Right hindlimb (tissue), 1 donor: ENCODE measurements around the gene CACNG5.

Experiments used
- DNase-seq: peaks from one replicate; pipeline ENCODE4 v3.0.0-alpha.2; 2018

Gene CACNG5

GRCh38 chr17:66834919-66835454, at the start of gene CACNG5:
TSS of gene CACNG5 (plus strand) at chr17:66835117. CDS start at chr17:66877333, 42,216 bp downstream.
- DNase-seq: no peak

GRCh38 chr17:66786107-66786506, 48.8 kb upstream of the CACNG5 start:
- no peak for DNase-seq

- no peak for DNase-seq
Measured at GRCh38 chr17:66787914-66788313, 47.0 kb upstream of the CACNG5 start.

- no peak for DNase-seq
Measured at GRCh38 chr17:66789093-66789492, 45.8 kb upstream of the CACNG5 start.

GRCh38 chr17:66789961-66790437, 44.9 kb upstream of the CACNG5 start:
- DNase-seq: no peak

GRCh38 chr17:66790501-66791061, 44.3 kb upstream of the CACNG5 start:
- no peak for DNase-seq

GRCh38 chr17:66791347-66791746, 43.6 kb upstream of the CACNG5 start:
- DNase-seq: no peak

- DNase-seq: no peak
Measured at GRCh38 chr17:66793814-66794213, 41.1 kb upstream of the CACNG5 start.

- DNase-seq: no peak
Measured at GRCh38 chr17:66795486-66795885, 39.4 kb upstream of the CACNG5 start.

- no peak for DNase-seq
Measured at GRCh38 chr17:66799849-66800537, 34.9 kb upstream of the CACNG5 start.

GRCh38 chr17:66803474-66803951, 31.4 kb upstream of the CACNG5 start:
- DNase-seq: no peak

GRCh38 chr17:66805567-66805966, 29.4 kb upstream of the CACNG5 start:
- DNase-seq: no peak

GRCh38 chr17:66807182-66807581, 27.7 kb upstream of the CACNG5 start:
- no peak for DNase-seq

- no peak for DNase-seq
Measured at GRCh38 chr17:66809408-66809807, 25.5 kb upstream of the CACNG5 start.

- no peak for DNase-seq
Measured at GRCh38 chr17:66810951-66811682, 23.8 kb upstream of the CACNG5 start.

- no peak for DNase-seq
Measured at GRCh38 chr17:66811683-66812054, 23.2 kb upstream of the CACNG5 start.

- DNase-seq: no peak
Measured at GRCh38 chr17:66812571-66812970, 22.3 kb upstream of the CACNG5 start.

GRCh38 chr17:66813296-66813695, 21.6 kb upstream of the CACNG5 start:
- no peak for DNase-seq

GRCh38 chr17:66814026-66814425, 20.9 kb upstream of the CACNG5 start:
- DNase-seq: no peak

- DNase-seq: no peak
Measured at GRCh38 chr17:66814570-66814969, 20.3 kb upstream of the CACNG5 start.

- DNase-seq: no peak
Measured at GRCh38 chr17:66817750-66818149, 17.2 kb upstream of the CACNG5 start.

- no peak for DNase-seq
Measured at GRCh38 chr17:66819466-66819865, 15.5 kb upstream of the CACNG5 start.

- DNase-seq: no peak
Measured at GRCh38 chr17:66822009-66822408, 12.9 kb upstream of the CACNG5 start.

- no peak for DNase-seq
Measured at GRCh38 chr17:66826856-66827255, 8.1 kb upstream of the CACNG5 start.
